Activated naive CD4-positive, alpha-beta T cell treated with anti-CD3 and anti-CD28 coated beads for 36 hours (primary cell): ENCODE measurements around the gene PID1. TPM values are rescaled to one million over a fixed set of nuclear protein-coding genes. Genes with fewer than 3 reads are reported as not detected.

Source experiments
- CTCF ChIA-PET: fragments of 350-600 bp; sonication (Branson Sonifier 250); formaldehyde crosslinking; loops from one replicate; lab custom pipeline; 2021; ENCODE audit warnings: antibody characterized with exemption; lab: Charles Lee
- DNase-seq: peaks from one replicate; pipeline ENCODE4 v3.0.0-alpha.2; 2020
- H3K27ac Mint-ChIP-seq: one replicate; pipeline ENCODE4 v1.8.0; 2021; ENCODE audit warnings: mild to moderate bottlenecking, mixed read lengths
- H3K27me3 Mint-ChIP-seq: one replicate; pipeline ENCODE4 v1.8.0; 2021; ENCODE audit warnings: low read depth, mixed read lengths
- H3K36me3 Mint-ChIP-seq: one replicate; pipeline ENCODE4 v1.8.0; 2021; ENCODE audit warnings: low read depth, mixed read lengths
- H3K4me1 Mint-ChIP-seq: one replicate; pipeline ENCODE4 v1.8.0; 2021; ENCODE audit warnings: low read depth, mixed read lengths
- H3K4me3 Mint-ChIP-seq: one replicate; pipeline ENCODE4 v1.8.0; 2021; ENCODE audit warnings: mild to moderate bottlenecking, moderate library complexity, mixed read lengths
- H3K9me3 Mint-ChIP-seq: one replicate; pipeline ENCODE4 v1.8.0; 2021; ENCODE audit warnings: mixed read lengths
- intact Hi-C: fragments of 100-400 bp; cut with micrococcal nuclease; formaldehyde crosslinking; loops from one replicate; pipeline ENCODE4 v1.15.1; 2023
- total RNA-seq, 2 experiments: library from RNA; stranded (reverse); gene quantifications; one replicate each; pipeline ENCODE4 v1.2.3, GENCODE V29; 2021

The PID1 gene
- total RNA-seq, 2 experiments from 2014 or later, result not detected

GRCh38 chr2:229230911-229231310, 40.2 kb downstream of the PID1 start:
- intact Hi-C loops, result no loop called here
- Mint-ChIP-seq H3K9me3 (no peaks in the 10 kb centered on the region), H3K27me3 (no peaks in the 10 kb centered on the region), H3K4me1 (no peaks in the 10 kb centered on the region), H3K4me3 (no peak overlapping the region), H3K36me3 (no peaks in the 10 kb centered on the region), H3K27ac (no peak overlapping the region)
- no peak for DNase-seq
- CTCF ChIA-PET, result no interaction called here

DNA sequence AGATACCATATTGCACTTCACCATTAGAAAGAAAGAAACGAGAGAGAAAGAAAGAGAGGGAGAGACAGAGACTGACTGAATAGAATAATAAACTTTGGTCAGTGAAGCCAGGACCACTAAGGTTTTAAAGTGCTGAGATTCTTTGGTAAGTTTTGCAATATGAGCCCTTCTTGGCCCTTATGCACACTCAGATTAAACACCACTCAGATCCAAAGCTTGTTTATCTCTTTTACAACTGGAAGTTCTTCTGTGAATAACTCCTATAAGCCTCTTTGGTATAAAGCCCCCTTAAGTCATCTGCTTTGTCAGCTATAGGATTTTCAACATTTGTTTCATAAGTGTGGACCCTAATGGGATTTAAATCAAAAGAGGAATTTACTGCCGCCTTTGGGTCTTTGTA, 40.8 kb downstream of the PID1 start:
- H3K36me3 Mint-ChIP-seq, result no peaks in the 10 kb centered on the region
- no peaks in the 10 kb centered on the region for H3K4me1 Mint-ChIP-seq
- H3K27ac Mint-ChIP-seq, result no peak overlapping the region
- CTCF ChIA-PET, result no interaction called here
- intact Hi-C loops, result no loop called here
- H3K9me3 Mint-ChIP-seq, result no peaks in the 10 kb centered on the region
- no peak for DNase-seq
- no peak overlapping the region for H3K4me3 Mint-ChIP-seq
- H3K27me3 Mint-ChIP-seq, result no peaks in the 10 kb centered on the region

GRCh38 chr2:229226382-229226781, 44.7 kb downstream of the PID1 start:
- Mint-ChIP-seq H3K27ac (no peak overlapping the region), H3K4me3 (no peak overlapping the region), H3K27me3 (no peaks in the 10 kb centered on the region), H3K36me3 (no peaks in the 10 kb centered on the region), H3K9me3 (no peaks in the 10 kb centered on the region), H3K4me1 (no peaks in the 10 kb centered on the region)
- no peak for DNase-seq
- CTCF ChIA-PET, result no interaction called here
- intact Hi-C loops, result no loop called here

- no peak overlapping the region for H3K27ac Mint-ChIP-seq
- no peaks in the 10 kb centered on the region for H3K4me1 Mint-ChIP-seq
- no peak for DNase-seq
- H3K4me3 Mint-ChIP-seq, result no peak overlapping the region
- no peaks in the 10 kb centered on the region for H3K27me3 Mint-ChIP-seq
- H3K9me3 Mint-ChIP-seq, result no peaks in the 10 kb centered on the region
- intact Hi-C loops, result no loop called here
- no peaks in the 10 kb centered on the region for H3K36me3 Mint-ChIP-seq
- CTCF ChIA-PET, result no interaction called here
Measured at GRCh38 chr2:229223107-229223506, 48.0 kb downstream of the PID1 start.

- Mint-ChIP-seq H3K4me1 (no peaks in the 10 kb centered on the region), H3K36me3 (no peaks in the 10 kb centered on the region), H3K9me3 (no peaks in the 10 kb centered on the region), H3K4me3 (no peak overlapping the region), H3K27me3 (no peaks in the 10 kb centered on the region), H3K27ac (no peak overlapping the region)
- CTCF ChIA-PET, result no interaction called here
- intact Hi-C loops, result no loop called here
- no peak for DNase-seq
Measured at GRCh38 chr2:229221641-229222040, 49.4 kb downstream of the PID1 start.

DNA sequence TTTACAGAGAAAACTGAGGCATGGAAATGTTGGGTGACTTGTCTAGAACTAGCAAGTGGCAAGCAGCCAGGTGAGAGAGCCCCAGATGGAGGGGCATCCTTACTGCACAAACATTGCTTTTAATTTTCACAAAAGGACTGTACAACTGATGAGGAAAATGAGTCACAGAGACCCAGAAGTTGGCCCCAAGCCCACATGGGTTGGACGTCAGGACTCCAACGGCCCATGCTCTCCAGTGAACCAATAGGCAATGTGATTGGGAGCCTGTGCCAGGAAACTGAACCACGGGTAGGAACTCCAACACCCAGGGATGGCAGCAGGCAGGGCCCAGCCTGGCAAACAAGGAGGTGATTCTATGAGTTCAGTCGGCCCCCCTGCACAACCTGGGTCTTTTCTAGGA, 50.8 kb downstream of the PID1 start:
- DNase-seq, result no peak
- intact Hi-C loops, result no loop called here
- Mint-ChIP-seq H3K36me3 (no peaks in the 10 kb centered on the region), H3K9me3 (no peaks in the 10 kb centered on the region), H3K4me3 (no peak overlapping the region), H3K27ac (no peak overlapping the region), H3K4me1 (no peaks in the 10 kb centered on the region), H3K27me3 (no peaks in the 10 kb centered on the region)
- CTCF ChIA-PET, result no interaction called here

DNA sequence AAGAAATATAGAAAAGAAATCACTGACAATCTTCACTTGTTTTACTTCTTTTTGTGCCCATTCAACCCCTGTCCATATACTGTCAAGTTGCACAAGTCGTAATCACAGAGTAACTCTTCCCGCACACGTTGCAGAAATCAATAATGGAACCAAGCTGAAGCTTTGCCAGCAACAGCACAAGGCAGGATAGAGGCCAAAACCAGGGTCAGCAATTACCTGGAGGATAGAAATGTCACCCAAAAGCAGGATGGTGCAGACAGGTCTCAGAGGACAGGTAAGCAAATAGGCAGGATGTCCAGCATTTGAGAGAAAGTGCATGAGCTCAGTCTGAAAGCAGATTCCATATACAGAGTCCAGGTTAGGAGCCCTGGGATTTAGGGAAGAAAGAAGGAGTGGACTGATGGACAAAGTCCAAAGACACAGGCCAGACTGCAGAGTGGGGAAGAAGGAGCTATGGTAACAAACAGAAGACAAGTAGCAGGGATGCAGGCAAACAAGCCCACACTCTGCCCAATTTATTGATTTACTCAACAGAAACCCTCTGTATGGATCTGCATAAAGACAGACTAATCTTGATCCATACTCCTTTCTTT, 52.7 kb downstream of the PID1 start:
- no peak overlapping the region for H3K27ac Mint-ChIP-seq
- no peak overlapping the region for H3K4me3 Mint-ChIP-seq
- no peaks in the 10 kb centered on the region for H3K36me3 Mint-ChIP-seq
- no peaks in the 10 kb centered on the region for H3K27me3 Mint-ChIP-seq
- no peaks in the 10 kb centered on the region for H3K4me1 Mint-ChIP-seq
- no peak for DNase-seq
- CTCF ChIA-PET, result no interaction called here
- intact Hi-C loops, result no loop called here
- H3K9me3 Mint-ChIP-seq, result no peaks in the 10 kb centered on the region

GRCh38 chr2:229212241-229212640, 58.8 kb downstream of the PID1 start:
- intact Hi-C loops, result loop anchor here (5.0 kb wide), 1 partner anchor 365 kb away; no protein-coding TSS in a partner anchor
- H3K27ac Mint-ChIP-seq, result no peak overlapping the region
- no peak overlapping the region for H3K4me3 Mint-ChIP-seq
- no peak for DNase-seq
- CTCF ChIA-PET, result no interaction called here
- peaks cover 3% of the 10 kb centered on the region for H3K9me3 Mint-ChIP-seq
- H3K27me3 Mint-ChIP-seq, result no peaks in the 10 kb centered on the region
- no peaks in the 10 kb centered on the region for H3K36me3 Mint-ChIP-seq
- H3K4me1 Mint-ChIP-seq, result no peaks in the 10 kb centered on the region

DNA sequence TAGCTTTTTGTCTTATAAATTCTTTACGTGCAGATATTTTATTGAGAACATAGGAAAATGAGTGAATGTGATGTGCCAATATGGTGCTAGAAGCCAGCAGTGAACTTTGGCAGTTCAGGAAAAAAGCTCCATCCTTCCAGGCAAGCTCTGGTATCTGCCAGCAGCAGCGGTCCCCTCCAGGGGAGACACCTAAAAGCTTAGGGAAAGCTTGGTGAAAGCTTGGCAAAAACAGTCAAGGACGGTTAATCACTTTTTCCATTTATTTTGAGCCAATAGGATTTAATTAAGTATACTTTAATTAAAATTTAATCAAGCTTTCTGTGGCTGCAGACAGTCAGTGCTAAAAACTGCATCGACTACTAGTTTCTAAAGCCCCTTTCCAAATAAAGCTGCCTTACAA, 60.4 kb downstream of the PID1 start:
- Mint-ChIP-seq H3K27me3 (no peaks in the 10 kb centered on the region), H3K27ac (no peak overlapping the region), H3K36me3 (no peaks in the 10 kb centered on the region), H3K9me3 (peaks cover 3% of the 10 kb centered on the region), H3K4me1 (no peaks in the 10 kb centered on the region), H3K4me3 (no peak overlapping the region)
- DNase-seq, result no peak
- intact Hi-C loops, result loop anchor here (5.0 kb wide), 1 partner anchor 367 kb away; no protein-coding TSS in a partner anchor
- CTCF ChIA-PET, result no interaction called here

DNA sequence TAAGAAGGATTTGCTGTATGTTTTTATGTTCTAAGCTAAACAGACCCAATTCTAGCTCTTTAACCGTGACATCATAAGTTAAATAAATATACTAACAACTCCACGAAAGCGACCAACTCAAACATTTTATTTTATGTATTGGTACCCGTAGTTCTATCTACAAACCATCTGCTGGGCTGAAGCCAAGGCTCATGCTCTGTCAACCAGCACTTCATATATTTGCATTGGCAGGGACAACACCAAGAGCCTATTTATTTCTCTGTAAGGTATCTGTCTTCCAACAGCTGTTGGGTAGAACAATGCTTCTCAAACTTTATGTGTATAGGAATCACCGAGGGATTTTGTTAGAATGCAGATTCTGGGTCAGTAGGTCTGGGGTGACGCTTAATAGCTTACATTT, 64.5 kb downstream of the PID1 start:
- H3K4me1 Mint-ChIP-seq, result no peaks in the 10 kb centered on the region
- DNase-seq, result no peak
- peaks cover 3% of the 10 kb centered on the region for H3K9me3 Mint-ChIP-seq
- H3K27ac Mint-ChIP-seq, result no peak overlapping the region
- H3K27me3 Mint-ChIP-seq, result no peaks in the 10 kb centered on the region
- no peak overlapping the region for H3K4me3 Mint-ChIP-seq
- CTCF ChIA-PET, result no interaction called here
- intact Hi-C loops, result no loop called here
- no peaks in the 10 kb centered on the region for H3K36me3 Mint-ChIP-seq

- Mint-ChIP-seq H3K4me3 (no peak overlapping the region), H3K4me1 (no peaks in the 10 kb centered on the region), H3K27me3 (no peaks in the 10 kb centered on the region), H3K36me3 (no peaks in the 10 kb centered on the region), H3K27ac (no peak overlapping the region), H3K9me3 (peaks cover 3% of the 10 kb centered on the region)
- intact Hi-C loops, result no loop called here
- no peak for DNase-seq
- CTCF ChIA-PET, result no interaction called here
Measured at GRCh38 chr2:229205704-229206103, 65.4 kb downstream of the PID1 start.

DNA sequence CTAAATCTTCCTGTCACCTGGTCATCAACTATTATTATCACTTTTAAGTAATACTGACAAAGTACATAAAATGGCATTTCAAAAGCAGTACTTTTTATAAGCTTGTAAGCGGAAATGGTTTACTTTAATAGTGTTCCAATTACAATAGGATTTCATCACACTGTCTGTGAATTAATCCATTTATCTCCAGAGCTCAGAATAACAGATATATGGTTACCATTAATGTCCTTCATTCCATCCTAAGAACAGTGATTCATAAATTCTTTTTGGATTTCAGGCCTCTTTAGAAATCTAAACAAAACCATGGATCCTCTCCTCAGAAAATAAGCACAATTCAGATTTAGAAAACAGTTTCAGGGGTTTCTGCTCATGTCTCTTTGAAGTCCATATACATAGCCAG, 68.4 kb downstream of the PID1 start:
- DNase-seq, result no peak
- Mint-ChIP-seq H3K4me3 (no peak overlapping the region), H3K27ac (no peak overlapping the region), H3K36me3 (no peaks in the 10 kb centered on the region), H3K9me3 (no peaks in the 10 kb centered on the region), H3K4me1 (no peaks in the 10 kb centered on the region), H3K27me3 (no peaks in the 10 kb centered on the region)
- intact Hi-C loops, result no loop called here
- CTCF ChIA-PET, result no interaction called here

GRCh38 chr2:229201521-229201920, 69.6 kb downstream of the PID1 start:
- no peak for DNase-seq
- intact Hi-C loops, result no loop called here
- Mint-ChIP-seq H3K27ac (no peak overlapping the region), H3K27me3 (no peaks in the 10 kb centered on the region), H3K4me3 (no peak overlapping the region), H3K36me3 (no peaks in the 10 kb centered on the region), H3K9me3 (no peaks in the 10 kb centered on the region), H3K4me1 (no peaks in the 10 kb centered on the region)
- CTCF ChIA-PET, result no interaction called here
